NCI-H1436 treated with DMSO at 0.1 percent for 48 hours (cell line): ENCODE results near the gene HOMEZ.
"Not testable (repeated sequence)": the region's sequence is repeated elsewhere in the genome, so short reads cannot be mapped to it uniquely, and the experiment has no call there.

ENCODE experiments used
- DNase-seq: peaks from one replicate; lab custom pipeline; 2025; lab: John Stamatoyannopoulos, UW

Gene HOMEZ

GRCh38 chr14:23281247-23281646 is 4.7 kb downstream of the HOMEZ start:
- no peak for DNase-seq

GRCh38 chr14:23277928-23278327 is 8.0 kb downstream of the HOMEZ start:
- not testable (repeated sequence) for DNase-seq

GRCh38 chr14:23277189-23277588 is 8.7 kb downstream of the HOMEZ start:
- no peak for DNase-seq

DNA sequence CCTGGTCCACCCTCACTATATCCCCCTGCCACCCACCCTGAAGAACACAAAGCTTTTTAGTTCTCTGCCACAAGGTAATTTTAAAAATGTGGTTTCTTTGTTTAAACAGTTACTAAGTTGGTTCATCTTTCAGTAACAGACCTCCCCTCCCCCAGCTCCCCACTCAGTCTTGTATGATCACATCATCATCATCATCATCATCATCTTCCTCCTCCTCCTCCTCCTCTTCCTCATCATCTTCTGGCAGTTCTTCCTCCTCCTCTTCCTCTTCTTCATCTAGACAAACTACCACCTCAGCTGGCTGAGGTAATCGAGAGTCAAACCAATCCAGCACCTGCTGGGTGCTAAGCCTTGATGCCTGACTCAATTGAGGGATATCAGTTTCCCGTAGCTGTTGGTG is 10.5 kb downstream of the HOMEZ start:
- no peak for DNase-seq

DNA sequence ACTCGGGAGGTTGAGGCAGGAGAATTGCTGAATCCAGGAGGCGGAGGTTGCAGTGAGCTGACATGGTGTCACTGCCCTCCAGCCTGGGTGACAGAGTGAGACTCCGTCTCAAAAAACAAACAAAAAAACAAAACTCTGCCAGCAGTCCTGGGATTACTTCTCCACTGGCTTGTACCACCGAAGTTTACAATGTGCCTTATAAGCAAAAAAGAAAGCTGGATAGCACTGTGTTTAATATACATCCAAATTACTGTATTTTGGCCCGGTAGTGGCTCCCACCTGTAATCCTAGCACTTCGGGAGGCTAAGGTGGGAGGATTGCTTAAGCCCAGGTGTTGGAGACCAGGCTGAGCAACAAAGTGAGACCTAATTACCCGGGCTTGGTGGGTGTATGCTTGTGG is 16.7 kb downstream of the HOMEZ start:
- no peak for DNase-seq

DNA sequence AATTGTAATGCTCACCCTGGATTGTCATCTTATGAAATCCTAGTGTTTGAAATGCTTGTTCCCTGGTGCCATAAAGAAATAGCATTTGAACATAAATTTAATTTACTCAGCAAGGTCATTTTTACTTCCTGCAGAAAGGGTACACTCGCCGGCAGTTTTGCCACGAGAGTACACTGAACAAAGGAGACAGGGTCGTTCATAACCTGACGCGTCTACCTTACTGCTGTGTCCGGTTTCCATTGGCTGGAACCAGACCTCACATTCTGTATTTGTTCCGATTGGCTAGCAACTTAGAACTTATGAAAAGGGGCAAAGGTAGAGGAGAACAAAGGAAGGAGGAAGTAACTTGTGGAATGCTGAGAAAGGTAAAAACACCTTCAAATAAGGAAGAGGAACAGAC is 25.1 kb downstream of the HOMEZ start:
- DNase-seq = not testable (repeated sequence)

DNA sequence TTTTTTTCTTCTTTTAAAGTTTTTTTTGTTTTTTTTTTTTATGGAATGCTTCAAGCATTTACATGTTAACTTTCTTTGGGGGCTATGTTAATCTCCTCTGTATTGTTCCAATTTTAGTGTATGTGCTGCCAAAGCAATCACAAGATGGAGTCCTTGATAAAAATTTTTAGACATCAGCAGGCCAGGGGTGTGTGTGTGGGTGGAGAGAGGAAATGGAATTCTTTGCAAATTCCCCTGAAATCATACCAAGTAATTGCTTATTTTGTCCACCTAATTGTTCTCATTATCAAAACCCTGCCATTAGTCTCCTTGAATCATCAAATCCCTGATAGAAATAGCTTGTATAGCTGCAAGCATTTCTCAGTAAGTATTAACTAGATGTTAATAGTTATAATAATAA is 26.5 kb downstream of the HOMEZ start:
- no peak for DNase-seq

GRCh38 chr14:23258256-23258655 is 27.7 kb downstream of the HOMEZ start:
- no peak for DNase-seq

- no peak for DNase-seq
These were observed 33.3 kb downstream of the HOMEZ start for GRCh38 chr14:23252420-23253333.

GRCh38 chr14:23252006-23252405 is 33.9 kb downstream of the HOMEZ start:
- DNase-seq = no peak

GRCh38 chr14:23249824-23250223 is 36.1 kb downstream of the HOMEZ start:
- no peak for DNase-seq

- DNase-seq = no peak
These were observed 37.3 kb downstream of the HOMEZ start for GRCh38 chr14:23248601-23249000.

- DNase-seq = no peak
These were observed 40.6 kb downstream of the HOMEZ start for GRCh38 chr14:23245282-23245681.

DNA sequence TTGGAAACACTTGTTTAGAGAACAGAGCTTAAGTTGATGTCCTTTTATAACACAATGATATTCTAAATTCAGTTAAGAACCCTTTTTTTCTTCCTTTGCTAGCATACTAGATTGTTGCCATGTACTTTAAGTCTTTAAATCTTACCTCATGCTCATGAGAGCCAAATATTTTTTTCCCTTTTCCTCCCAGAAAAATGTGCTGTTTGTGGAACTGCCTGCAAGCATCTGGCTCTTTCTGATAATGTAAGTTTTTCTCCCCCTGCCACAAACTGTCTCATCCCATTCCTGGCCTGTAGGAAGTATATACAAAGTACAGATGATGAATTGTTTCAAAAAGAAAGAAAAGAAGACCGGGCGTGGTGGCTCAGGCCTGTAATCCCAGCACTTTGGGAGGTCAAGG is 42.9 kb downstream of the HOMEZ start:
- DNase-seq = no peak

DNA sequence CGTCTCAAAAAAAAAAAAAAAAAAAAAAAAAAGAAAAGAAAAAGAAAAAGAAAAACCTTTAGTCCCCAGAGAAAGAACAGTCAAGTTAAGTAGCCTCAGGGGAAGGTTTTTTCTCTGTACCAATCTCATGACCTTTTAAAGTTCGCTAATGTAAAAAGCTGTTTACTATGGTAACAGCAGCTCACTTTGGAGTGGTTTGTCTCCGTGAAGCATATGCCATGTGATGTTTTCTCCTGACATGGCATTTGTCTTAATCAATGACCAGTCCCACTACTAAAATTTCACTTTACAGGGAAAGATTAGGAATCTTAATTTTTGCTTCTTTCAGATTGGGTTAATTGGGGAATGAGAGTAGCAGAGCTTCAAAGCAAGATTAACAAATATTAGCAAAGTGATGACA is 43.9 kb downstream of the HOMEZ start:
- DNase-seq = no peak

- not testable (repeated sequence) for DNase-seq
These were observed 44.7 kb downstream of the HOMEZ start for GRCh38 chr14:23241061-23241715.

- DNase-seq = no peak
These were observed 45.3 kb downstream of the HOMEZ start for GRCh38 chr14:23240661-23241060.

DNA sequence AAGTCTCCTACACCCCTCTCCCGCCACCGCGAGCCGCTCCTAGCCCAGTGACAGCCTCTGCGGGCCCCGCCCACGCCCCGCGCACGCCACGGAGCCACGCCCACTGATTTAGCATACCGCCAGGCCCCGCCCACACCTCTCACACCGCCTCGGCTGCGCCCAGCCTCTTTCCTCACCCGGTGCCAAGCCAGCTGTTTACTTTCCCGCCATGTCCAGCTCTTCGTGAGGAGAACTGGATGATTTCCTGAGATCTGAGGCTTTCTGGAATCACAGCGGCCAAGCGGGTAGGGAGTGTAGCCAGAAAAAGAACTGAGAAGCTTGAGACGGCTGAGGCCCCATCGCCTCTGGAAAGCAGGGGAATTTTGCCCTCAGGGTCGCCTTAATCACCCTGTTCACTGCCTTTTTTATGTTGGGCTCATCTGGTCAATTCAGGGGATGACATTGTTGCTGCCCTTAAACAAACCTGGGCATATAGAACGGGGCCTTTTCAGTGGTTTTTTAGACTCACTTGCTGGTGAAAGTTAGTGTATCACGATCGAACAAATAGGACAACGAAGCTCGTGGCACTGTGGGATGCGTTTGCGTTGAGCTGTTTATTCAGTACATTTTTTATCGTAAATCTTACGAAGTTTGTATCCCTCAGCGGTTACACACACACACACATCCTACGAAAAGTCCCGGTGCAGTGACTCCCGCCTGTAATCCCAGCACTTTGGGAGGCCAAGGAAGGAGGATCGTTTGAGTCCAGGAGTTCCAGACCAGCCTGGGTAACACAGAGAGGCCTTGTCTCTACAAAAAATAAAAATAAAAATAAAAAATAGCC is 47.9 kb downstream of the HOMEZ start, which contains the start of gene RNF212B:
Gene RNF212B, plus strand, starts transcription at position 165 of the 823 bp plus-strand sequence. CDS start 2,410 bp downstream, outside the sequence.
- DNase-seq = peak; percentile 0

GRCh38 chr14:23232241-23232808 is 53.6 kb downstream of the HOMEZ start:
- not testable (repeated sequence) for DNase-seq

- no peak for DNase-seq
These were observed 57.1 kb downstream of the HOMEZ start for GRCh38 chr14:23228812-23229211.

GRCh38 chr14:23227566-23227965 is 58.4 kb downstream of the HOMEZ start:
- no peak for DNase-seq

GRCh38 chr14:23224958-23225357 is 61.0 kb downstream of the HOMEZ start:
- DNase-seq = not testable (repeated sequence)
